K562 (cell line): ENCODE data around the gene ESPN. TPM values are rescaled to one million over a fixed set of nuclear protein-coding genes. Genes with fewer than 3 reads are reported as not detected.

Experiments used
- ATAC-seq: fragments of 200-7000 bp; cut with Tn5 transposase; 3 replicates; pipeline ENCODE4 v1.9.1; 2020; ENCODE audit warnings: moderate library complexity
- BruUV-seq: library from RNA; stranded (reverse); fragments of 400-500 nt; replicated peaks from 2 replicates; lab custom pipeline; 2021; lab: Mats Ljungman, UMichigan
- CTCF ChIA-PET: fragments of 300-600 bp; formaldehyde crosslinking; extraction: SDS; loops from one replicate; lab custom pipeline; 2021; ENCODE audit warnings: low intra/inter-chr PET ratio; lab: Yijun Ruan, JAX
- POLR2A ChIA-PET: fragments of 300-600, 350-650 bp; sonication (Branson Sonifier 250); formaldehyde crosslinking; extraction: SDS; loops from one replicate; lab custom pipeline; 2021; ENCODE audit warnings: antibody characterized with exemption, inconsistent platforms; lab: Yijun Ruan, JAX
- DNase-seq, 4 experiments: peaks; one replicate each; pipeline versions ENCODE4 v3.0.0 to v3.0.0-alpha.2; 2011 to 2018; ENCODE audit warnings: low spot score in 3 of 4, mixed read lengths in 3 of 4; ENCODE audit errors: extremely low read depth in 1 of 4
- FAIRE-seq: peaks from 2 replicates; lab custom pipeline; 2011; peaks lifted over from hg19 to GRCh38; lab: Jason Lieb, UNC
- H2AFZ ChIP-seq: 2 replicates; pipeline ENCODE4 v1.6.0; 2011; ENCODE audit warnings: low read depth, low read length, control low read depth, inconsistent platforms
- H3K27ac ChIP-seq: fragments of 200-600 bp; 3 replicates; pipeline ENCODE4 v1.8.0; 2011; ENCODE audit warnings: low read depth, mild to moderate bottlenecking, control low read depth, inconsistent platforms, low read length, moderate library complexity, mixed read lengths; ENCODE audit errors: extremely low read depth
- H3K27me3 ChIP-seq, 2 experiments: fragments of 300-600 bp in 1 of 2; 2 replicates in 1 of 2; 3 replicates in 1 of 2; pipeline versions ENCODE4 v1.6.0 to v1.8.0; 2011; ENCODE audit warnings: inconsistent platforms in 2 of 2, low read length in 2 of 2, mild to moderate bottlenecking in 1 of 2, mixed read lengths in 1 of 2, moderate library complexity in 1 of 2; ENCODE audit not compliant: control insufficient read depth in 2 of 2, insufficient read depth in 2 of 2
- H3K36me3 ChIP-seq: fragments of 300-600 bp; 3 replicates; pipeline ENCODE4 v1.8.0; 2011; ENCODE audit warnings: mild to moderate bottlenecking, low read length, inconsistent platforms; ENCODE audit not compliant: control insufficient read depth, insufficient read depth
- H3K4me1 ChIP-seq, 2 experiments: fragments of 200-600 bp in 1 of 2; replicated peaks in 1 of 2; 2 replicates in 1 of 2; 3 replicates in 1 of 2; pipeline versions ENCODE4 v1.5.1 to v1.8.0; 2011; ENCODE audit warnings: inconsistent platforms in 2 of 2, low read length in 2 of 2, mild to moderate bottlenecking in 1 of 2, mixed read lengths in 1 of 2, moderate library complexity in 1 of 2; ENCODE audit not compliant: control insufficient read depth in 2 of 2, insufficient read depth in 2 of 2
- H3K4me2 ChIP-seq: 2 replicates; pipeline ENCODE4 v1.6.1; 2011; ENCODE audit warnings: low read length, control low read depth, inconsistent platforms, mixed read lengths; ENCODE audit not compliant: insufficient read depth
- H3K4me3 ChIP-seq: fragments of 200-600 bp; sonication (generic), shearing (Covaris generic); 2 replicates; pipeline ENCODE4 v1.5.1; 2016; ENCODE audit warnings: control low read depth, inconsistent platforms
- H3K79me2 ChIP-seq: fragments of 200-600 bp; 3 replicates; pipeline ENCODE4 v1.8.0; 2011; ENCODE audit warnings: low read length, inconsistent platforms; ENCODE audit not compliant: control insufficient read depth, insufficient read depth
- H3K9ac ChIP-seq, 2 experiments: 2 replicates each; pipeline versions ENCODE4 v1.6.0 to v1.6.1; 2011; ENCODE audit warnings: low read depth in 2 of 2, low read length in 2 of 2, control low read depth in 1 of 2, inconsistent platforms in 1 of 2, mild to moderate bottlenecking in 1 of 2, mixed read lengths in 1 of 2; ENCODE audit not compliant: insufficient read depth in 1 of 2
- H3K9me1 ChIP-seq: one replicate; pipeline ENCODE4 v1.6.0; 2011; ENCODE audit warnings: inconsistent platforms, mild to moderate bottlenecking, low read length, moderate library complexity; ENCODE audit not compliant: control insufficient read depth, insufficient read depth
- H3K9me3 ChIP-seq: replicated peaks from 2 replicates; pipeline ENCODE4 v1.5.1; 2011; ENCODE audit warnings: low read depth, low read length, inconsistent platforms; ENCODE audit not compliant: control insufficient read depth, insufficient read depth
- H4K20me1 ChIP-seq: replicated peaks from 2 replicates; pipeline ENCODE4 v1.6.1; 2011; ENCODE audit warnings: low read length, inconsistent platforms, mixed read lengths; ENCODE audit not compliant: control insufficient read depth, insufficient read depth
- ARID3B ChIP-seq: fragments of 250-450 bp; sonication (Bioruptor Pico); IDR thresholded peaks from 2 replicates; pipeline ENCODE4 v1.4.0; 2020; ENCODE audit warnings: borderline replicate concordance
- ATF7 ChIP-seq: fragments of 450-650 bp; IDR thresholded peaks from 2 replicates; pipeline ENCODE4 v1.7.1; 2014; ENCODE audit warnings: mild to moderate bottlenecking, moderate library complexity
- BRCA1 ChIP-seq, 2 experiments: fragments of 450-650 bp in 1 of 2; sonication (generic) in 1 of 2; formaldehyde crosslinking in 1 of 2; IDR thresholded peaks; 2 replicates each; pipeline versions ENCODE4 v1.5.0 to v1.6.1; 2017 to 2020; ENCODE audit warnings: mild to moderate bottlenecking in 1 of 2, missing genetic modification reagents in 1 of 2
- BRD9 ChIP-seq: fragments of 450-650 bp; IDR thresholded peaks from 2 replicates; pipeline ENCODE4 v1.6.1; 2018; ENCODE audit warnings: low read depth; ENCODE audit not compliant: partially characterized antibody
- FOXK1 ChIP-seq: sonication (generic); formaldehyde crosslinking; IDR thresholded peaks from 2 replicates; pipeline ENCODE4 v1.8.0; 2022; ENCODE audit warnings: missing genetic modification reagents, mild to moderate bottlenecking, borderline replicate concordance
- HMGN3 ChIP-seq: IDR thresholded peaks from 2 replicates; pipeline ENCODE4 v1.6.1; 2011; ENCODE audit warnings: borderline replicate concordance, low read depth, mild to moderate bottlenecking, mixed read lengths, low read length; ENCODE audit not compliant: insufficient read length; ENCODE audit errors: extremely low read depth
- LEF1 ChIP-seq: fragments of 450-650 bp; IDR thresholded peaks from 2 replicates; pipeline ENCODE4 v1.6.1; 2016; ENCODE audit warnings: mild to moderate bottlenecking
- MAZ ChIP-seq, 2 experiments: fragments of 450-650 bp in 1 of 2; sonication (generic) in 1 of 2; formaldehyde crosslinking; IDR thresholded peaks in 1 of 2; conservative IDR thresholded peaks in 1 of 2; 2 replicates each; pipeline versions ENCODE4 v1.4.0 to v1.5.0; 2020; ENCODE audit warnings: mild to moderate bottlenecking in 1 of 2, missing genetic modification reagents in 1 of 2
- MXI1 ChIP-seq: IDR thresholded peaks from 2 replicates; pipeline ENCODE4 v1.6.1; 2011; ENCODE audit warnings: low read depth, mild to moderate bottlenecking, improper control_type of control experiment, low read length
- PHF20 ChIP-seq: fragments of 450-650 bp; IDR thresholded peaks from 2 replicates; pipeline ENCODE4 v1.6.1; 2018; ENCODE audit not compliant: partially characterized antibody
- RHOXF2B ChIP-seq: fragments of 250-450 bp; sonication (Bioruptor Pico); conservative IDR thresholded peaks from 2 replicates; pipeline ENCODE4 v1.5.1; 2021
- TCF7L2 ChIP-seq: fragments of 150-350 bp; IDR thresholded peaks from 2 replicates; pipeline ENCODE4 v1.6.1; 2016; ENCODE audit warnings: low read depth, mild to moderate bottlenecking, low read length, moderate library complexity
- ZNF24 ChIP-seq: fragments of 450-650 bp; IDR thresholded peaks from 2 replicates; pipeline ENCODE4 v1.6.1; 2016
- WGBS: fragments of 100-300 bp; shearing (Covaris generic); methylation state at CpG from one replicate; pipeline ENCODE4 v1.1.6; 2016; ENCODE audit warnings: low coverage, mixed read lengths; ENCODE audit not compliant: insufficient coverage; ENCODE audit errors: missing lambda C conversion rate; 5-methylcytosine and 5-hydroxymethylcytosine counted together
- in situ Hi-C: fragments of 300-500 bp; cut with MboI; formaldehyde crosslinking; loops from 4 replicates; pipeline ENCODE4 v1.15.0; 2018; ENCODE audit warnings: inconsistent platforms, mixed read lengths
- intact Hi-C: fragments of 100-400 bp; cut with micrococcal nuclease; formaldehyde crosslinking; loops from 2 replicates; pipeline ENCODE4 v1.14.2; 2022
- polyA plus RNA-seq, 8 experiments: library from polyadenylated mRNA; depleted of rRNA in 4 of 8; stranded (reverse) in 5 of 8; unstranded in 3 of 8; fragments of >200 nt; fragmentation: Nextera tagmentation in 2 of 8; fragmentation: Illumina TruSeq in 1 of 8; extraction: Ambion mirVana in 2 of 8; extraction: Trizol in 1 of 8; gene quantifications; 2 replicates each; pipeline versions ENCODE4 v1.2.1 to v1.2.3, GENCODE V29; 2011 to 2014; ENCODE audit warnings: inconsistent platforms in 1 of 8, missing spikeins in 1 of 8
- total RNA-seq, 7 experiments: library from RNA; depleted of rRNA in 6 of 7; stranded (reverse); fragments of >200 nt in 6 of 7; fragmentation: Illumina TruSeq in 2 of 7; extraction: Trizol in 2 of 7; gene quantifications; 2 replicates each; pipeline versions ENCODE4 v1.2.1 to v1.2.3, GENCODE V29; 2011 to 2021; ENCODE audit warnings: low replicate concordance in 1 of 7
- TF ChIP-seq, protein P1 (sequence below): fragments of 450-650 bp; formaldehyde crosslinking; IDR thresholded peaks from 2 replicates; pipeline ENCODE4 v1.4.0; 2020; ENCODE audit warnings: mild to moderate bottlenecking, moderate library complexity
- TF ChIP-seq, protein P2 (sequence below): fragments of 450-650 bp; IDR thresholded peaks from 2 replicates; pipeline ENCODE4 v1.7.1; 2018; ENCODE audit warnings: mild to moderate bottlenecking, low read depth; ENCODE audit not compliant: partially characterized antibody

The ESPN gene
- total and polyA plus RNA-seq, 9 of the 15 experiments (the other 6 are each of a cell fraction or from before 2014, with no cell fraction given), result 0.07 to 1.2 (median 0.45) TPM; not detected in 3

DNA sequence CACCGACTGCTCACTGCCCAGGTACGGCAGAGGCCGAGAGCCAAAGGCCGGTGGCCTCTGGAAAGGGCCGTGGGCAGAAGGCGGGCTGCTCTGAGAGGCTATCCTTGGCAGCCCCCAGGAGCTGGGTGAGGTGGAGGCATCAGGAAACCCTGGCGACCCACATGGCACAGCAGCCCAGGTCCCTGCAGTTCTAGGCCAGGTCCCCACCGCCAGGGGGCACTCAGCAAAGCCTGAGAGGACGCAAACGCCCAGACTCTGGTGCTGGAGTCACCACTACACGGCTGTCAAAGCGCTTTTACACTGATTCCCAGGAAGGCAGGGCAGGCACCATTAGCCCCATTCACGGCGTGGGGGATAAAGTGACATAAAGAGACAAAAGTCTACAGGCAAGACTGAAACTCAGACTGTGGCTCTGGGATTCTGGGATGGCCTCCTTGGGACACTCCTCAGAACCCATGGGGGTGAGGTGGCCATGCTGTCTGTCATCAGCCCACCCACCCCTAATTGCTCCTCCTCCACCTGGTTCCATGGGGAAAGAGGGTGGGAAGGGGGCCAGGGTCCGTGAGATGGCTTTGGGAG is 61.9 kb downstream of the ESPN start:
- no peaks in the 10 kb centered on the region for H3K36me3 ChIP-seq
- ChIA-PET POLR2A (interaction anchor here (0.6 kb wide), 1 partner anchor 46 kb away, joined by 3 read pairs; no protein-coding TSS in a partner anchor), CTCF (interaction anchor here (0.5 to 2.9 kb wide), 10 partner anchors 37 to 732 kb away, joined by 3 to 31 read pairs (median 5); partner anchors contain the start of gene THAP3)
- intact Hi-C loops, result loop anchor here (1.0 to 5.0 kb wide), 5 partner anchors 16 to 160 kb away; partner anchors contain the start of genes NOL9 and TAS1R1
- peak overlapping the region; percentile 44; the same call in 1 of the 2 replicates for H3K4me2 ChIP-seq
- no peaks in the 10 kb centered on the region for H3K9me3 ChIP-seq
- in situ Hi-C loops, result loop anchor here (25.0 kb wide), 1 partner anchor 726 kb away; no protein-coding TSS in a partner anchor
- FAIRE-seq (peak; percentile 98), DNase-seq (peak; percentile 86 to 92 (median 89)), ATAC-seq (peak; percentile 85)
- 5% methylated on average over 15 of the region's 15 CpGs for WGBS
- peaks cover 4% of the 10 kb centered on the region for H3K9me1 ChIP-seq
- H3K27me3 ChIP-seq, result peaks cover 42 to 73% of the 10 kb centered on the region in 2 experiments
- no peak overlapping the region for H3K27ac ChIP-seq
- no TSS peak for BruUV-seq
- H3K4me3 ChIP-seq, result no peak overlapping the region
- peaks cover 23% of the 10 kb centered on the region for H4K20me1 ChIP-seq
- H3K79me2 ChIP-seq, result no peaks in the 10 kb centered on the region
- peaks cover 4 to 46% of the 10 kb centered on the region in 2 experiments; a peak in 2 of 5 replicates for H3K4me1 ChIP-seq
- peak overlapping the region; percentile 35 for H2AFZ ChIP-seq
- no peak overlapping the region for H3K9ac ChIP-seq
- TF ChIP-seq BRD9 (no peak), ARID3B (CRISPR knock-in tag) (no peak), ZNF24 (0 out of 2 replicates have a peak, but pooled peaks have one; percentile 36), FOXK1 (CRISPR knock-in tag) (no peak), HMGN3 (no peak), PHF20 (no peak), MXI1 (no peak), LEF1 (no peak), MAZ (CRISPR knock-in tag; conservative IDR thresholded peaks at IDR 0.05 in 1 of 2, IDR thresholded peaks at IDR 0.05 in 1 of 2) (peak in 1 of 2 experiments; percentile 37; a peak in 1 of 4 replicates), BRCA1 (IDR thresholded peaks at IDR 0.05) (no peak), BRCA1 (CRISPR knock-in tag; IDR thresholded peaks at IDR 0.05) (no peak), TCF7L2 (no peak), ATF7 (peak; percentile 57; the same call in 1 of the 2 replicates), RHOXF2B (no peak)
- TF ChIP-seq, protein P1, sequence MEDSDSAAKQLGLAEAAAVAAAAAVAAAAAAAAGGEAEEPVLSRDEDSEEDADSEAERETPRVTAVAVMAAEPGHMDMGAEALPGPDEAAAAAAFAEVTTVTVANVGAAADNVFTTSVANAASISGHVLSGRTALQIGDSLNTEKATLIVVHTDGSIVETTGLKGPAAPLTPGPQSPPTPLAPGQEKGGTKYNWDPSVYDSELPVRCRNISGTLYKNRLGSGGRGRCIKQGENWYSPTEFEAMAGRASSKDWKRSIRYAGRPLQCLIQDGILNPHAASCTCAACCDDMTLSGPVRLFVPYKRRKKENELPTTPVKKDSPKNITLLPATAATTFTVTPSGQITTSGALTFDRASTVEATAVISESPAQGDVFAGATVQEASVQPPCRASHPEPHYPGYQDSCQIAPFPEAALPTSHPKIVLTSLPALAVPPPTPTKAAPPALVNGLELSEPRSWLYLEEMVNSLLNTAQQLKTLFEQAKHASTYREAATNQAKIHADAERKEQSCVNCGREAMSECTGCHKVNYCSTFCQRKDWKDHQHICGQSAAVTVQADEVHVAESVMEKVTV, result peak; percentile 68
- TF ChIP-seq, protein P2, sequence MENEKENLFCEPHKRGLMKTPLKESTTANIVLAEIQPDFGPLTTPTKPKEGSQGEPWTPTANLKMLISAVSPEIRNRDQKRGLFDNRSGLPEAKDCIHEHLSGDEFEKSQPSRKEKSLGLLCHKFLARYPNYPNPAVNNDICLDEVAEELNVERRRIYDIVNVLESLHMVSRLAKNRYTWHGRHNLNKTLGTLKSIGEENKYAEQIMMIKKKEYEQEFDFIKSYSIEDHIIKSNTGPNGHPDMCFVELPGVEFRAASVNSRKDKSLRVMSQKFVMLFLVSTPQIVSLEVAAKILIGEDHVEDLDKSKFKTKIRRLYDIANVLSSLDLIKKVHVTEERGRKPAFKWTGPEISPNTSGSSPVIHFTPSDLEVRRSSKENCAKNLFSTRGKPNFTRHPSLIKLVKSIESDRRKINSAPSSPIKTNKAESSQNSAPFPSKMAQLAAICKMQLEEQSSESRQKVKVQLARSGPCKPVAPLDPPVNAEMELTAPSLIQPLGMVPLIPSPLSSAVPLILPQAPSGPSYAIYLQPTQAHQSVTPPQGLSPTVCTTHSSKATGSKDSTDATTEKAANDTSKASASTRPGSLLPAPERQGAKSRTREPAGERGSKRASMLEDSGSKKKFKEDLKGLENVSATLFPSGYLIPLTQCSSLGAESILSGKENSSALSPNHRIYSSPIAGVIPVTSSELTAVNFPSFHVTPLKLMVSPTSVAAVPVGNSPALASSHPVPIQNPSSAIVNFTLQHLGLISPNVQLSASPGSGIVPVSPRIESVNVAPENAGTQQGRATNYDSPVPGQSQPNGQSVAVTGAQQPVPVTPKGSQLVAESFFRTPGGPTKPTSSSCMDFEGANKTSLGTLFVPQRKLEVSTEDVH, result no peak
